ENCODE measurements around the gene DDX23. TPM values are rescaled to one million over a fixed set of nuclear protein-coding genes. Genes with fewer than 3 reads are reported as not detected.

DDX23 gene
- total RNA-seq, 1 experiment from 2014 or later, result 151 TPM

- Mint-ChIP-seq H3K27me3 (ENCODE audit: insufficient read depth, unreplicated experiment) (no peaks in the 10 kb centered on the region), H3K4me1 (ENCODE audit: low read depth, unreplicated experiment) (no peaks in the 10 kb centered on the region), H3K4me3 (ENCODE audit: unreplicated experiment) (no peak overlapping the region), H3K9me3 (ENCODE audit: unreplicated experiment) (no peaks in the 10 kb centered on the region), H3K27ac (ENCODE audit: unreplicated experiment) (no peak overlapping the region), H3K36me3 (ENCODE audit: insufficient read depth, unreplicated experiment) (peaks cover 93% of the 10 kb centered on the region)
- no peak for TF ChIP-seq CTCF (IDR thresholded peaks at IDR 0.05; ENCODE audit: insufficient read depth in 1 of 2, low read depth in 1 of 2, low read length in 1 of 2, severe bottlenecking in 1 of 2, unreplicated experiment in 1 of 2)
- no peak overlapping the region for H3K4me3 ChIP-seq (ENCODE audit: low read depth, low read length)
- H3K9me3 ChIP-seq, result no peaks in the 10 kb centered on the region
- peaks cover 16% of the 10 kb centered on the region for H3K36me3 ChIP-seq (ENCODE audit: control insufficient read depth, insufficient read depth, low read length)
- DNase-seq, result no peak
- POLR2A ChIA-PET, result no interaction called here
- no peaks in the 10 kb centered on the region for H3K4me1 ChIP-seq
- intact Hi-C loops (cut with micrococcal nuclease; ENCODE audit: unreplicated experiment), result no loop called here
- H3K27me3 ChIP-seq (replicated peaks; ENCODE audit: control insufficient read depth, insufficient read depth, low read length), result no peaks in the 10 kb centered on the region
- CTCF ChIA-PET, result no interaction called here
- no TSS peak for BruUV-seq (replicated peaks)
Measured at GRCh38 chr12:48838048-48838447, 13.9 kb downstream of the DDX23 start.

- POLR2A ChIA-PET, result interaction anchor here (0.5 kb wide), 1 partner anchor 20 kb away, joined by 5 read pairs; the partner anchor contains the start of gene DDX23
- CTCF ChIA-PET, result interaction anchor here (1.3 kb wide), 1 partner anchor 79 kb away, joined by 4 read pairs; no protein-coding TSS in a partner anchor
Measured at GRCh38 chr12:48832321-48833060, 19.5 kb downstream of the DDX23 start.

GRCh38 chr12:48831257-48831656 lies 20.7 kb downstream of the DDX23 start:
- Mint-ChIP-seq H3K4me3 (ENCODE audit: unreplicated experiment) (no peak overlapping the region), H3K36me3 (ENCODE audit: insufficient read depth, unreplicated experiment) (peaks cover 76% of the 10 kb centered on the region), H3K27ac (ENCODE audit: unreplicated experiment) (no peak overlapping the region), H3K9me3 (ENCODE audit: unreplicated experiment) (no peaks in the 10 kb centered on the region), H3K4me1 (ENCODE audit: low read depth, unreplicated experiment) (no peaks in the 10 kb centered on the region), H3K27me3 (ENCODE audit: insufficient read depth, unreplicated experiment) (no peaks in the 10 kb centered on the region)
- no TSS peak for BruUV-seq (replicated peaks)
- no peaks in the 10 kb centered on the region for H3K27me3 ChIP-seq (replicated peaks; ENCODE audit: control insufficient read depth, insufficient read depth, low read length)
- no peak for TF ChIP-seq CTCF (IDR thresholded peaks at IDR 0.05; ENCODE audit: insufficient read depth in 1 of 2, low read depth in 1 of 2, low read length in 1 of 2, severe bottlenecking in 1 of 2, unreplicated experiment in 1 of 2)
- no peaks in the 10 kb centered on the region for H3K9me3 ChIP-seq
- no peaks in the 10 kb centered on the region for H3K4me1 ChIP-seq
- no peaks in the 10 kb centered on the region; the same call in none of the 2 replicates for H3K36me3 ChIP-seq (ENCODE audit: control insufficient read depth, insufficient read depth, low read length)
- intact Hi-C loops (cut with micrococcal nuclease; ENCODE audit: unreplicated experiment), result no loop called here
- no peak overlapping the region for H3K4me3 ChIP-seq (ENCODE audit: low read depth, low read length)
- DNase-seq, result no peak
- ChIA-PET POLR2A (no interaction called here), CTCF (no interaction called here)

More at GRCh38 chr12:48832321-48833060, 19.5 kb downstream of the DDX23 start:
- Mint-ChIP-seq H3K27me3 (ENCODE audit: insufficient read depth, unreplicated experiment) (no peaks in the 10 kb centered on the region), H3K27ac (ENCODE audit: unreplicated experiment) (no peak overlapping the region), H3K4me1 (ENCODE audit: low read depth, unreplicated experiment) (no peaks in the 10 kb centered on the region), H3K4me3 (ENCODE audit: unreplicated experiment) (no peak overlapping the region), H3K36me3 (ENCODE audit: insufficient read depth, unreplicated experiment) (peaks cover 82% of the 10 kb centered on the region), H3K9me3 (ENCODE audit: unreplicated experiment) (no peaks in the 10 kb centered on the region)
- Histone ChIP-seq H3K27me3 (replicated peaks; ENCODE audit: control insufficient read depth, insufficient read depth, low read length) (no peaks in the 10 kb centered on the region), H3K9me3 (no peaks in the 10 kb centered on the region), H3K4me1 (no peaks in the 10 kb centered on the region), H3K4me3 (ENCODE audit: low read depth, low read length) (no peak overlapping the region), H3K36me3 (ENCODE audit: control insufficient read depth, insufficient read depth, low read length) (peaks cover 5% of the 10 kb centered on the region)
- BruUV-seq (replicated peaks), result no TSS peak
- DNase-seq, result no peak
- TF ChIP-seq CTCF (IDR thresholded peaks at IDR 0.05; ENCODE audit: insufficient read depth in 1 of 2, low read depth in 1 of 2, low read length in 1 of 2, severe bottlenecking in 1 of 2, unreplicated experiment in 1 of 2), result no peak
- intact Hi-C loops (cut with micrococcal nuclease; ENCODE audit: unreplicated experiment), result no loop called here
